GM12873 (cell line): Measurements from ENCODE around the gene DGKQ.

Source experiments
- TF ChIP-seq, protein P1 (sequence below): IDR thresholded peaks from 2 replicates; pipeline ENCODE4 v1.5.1; 2012; ENCODE audit warnings: low read depth, mild to moderate bottlenecking, moderate library complexity, low read length, control low read depth; ENCODE audit not compliant: insufficient read depth; ENCODE audit errors: missing control alignments

The DGKQ gene

DNA sequence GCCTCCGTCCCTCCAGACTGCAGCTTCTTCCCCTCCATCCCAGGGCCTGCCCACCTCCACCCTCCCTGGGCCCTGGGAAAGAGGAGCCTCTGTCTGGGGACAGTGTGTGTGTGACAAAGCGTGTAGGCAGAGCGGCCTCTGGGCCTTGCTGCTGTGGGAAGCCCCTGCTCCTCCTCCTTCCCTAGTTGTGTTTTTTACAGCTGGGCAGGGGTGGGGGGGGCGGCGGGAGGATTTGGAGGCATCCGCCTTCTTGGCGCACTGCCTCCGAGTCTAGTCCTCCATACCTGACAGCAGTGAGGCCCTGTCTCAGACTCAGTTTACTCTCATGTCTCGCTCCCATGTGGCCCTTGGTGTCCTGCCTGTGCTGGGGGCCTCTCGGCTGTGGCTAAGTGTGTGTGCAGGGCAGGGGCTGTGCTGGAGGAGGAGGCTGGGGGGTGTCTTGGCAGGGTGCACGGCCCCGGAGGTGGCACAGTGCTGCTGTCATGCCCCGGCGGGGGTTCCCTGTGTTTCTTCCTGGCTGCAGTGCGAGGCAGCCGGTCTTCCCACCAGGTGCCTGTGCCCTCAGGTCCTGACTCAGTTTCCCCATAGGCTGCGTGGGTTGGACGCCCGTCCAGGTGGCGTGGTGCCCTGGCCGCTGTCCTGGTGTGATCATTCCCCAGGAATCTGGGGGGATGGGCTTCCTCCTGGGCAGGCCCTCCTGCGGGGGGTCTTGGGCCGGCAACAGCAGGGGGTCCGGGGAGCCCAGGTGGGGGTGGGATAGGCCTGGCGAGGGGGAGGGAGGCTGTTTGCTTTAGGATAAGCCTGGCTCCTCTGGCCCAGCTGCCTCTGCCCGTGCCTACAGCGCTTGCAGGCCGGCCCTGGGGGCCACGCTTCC lies 45.0 kb upstream of the DGKQ start:
- TF ChIP-seq, protein P1, sequence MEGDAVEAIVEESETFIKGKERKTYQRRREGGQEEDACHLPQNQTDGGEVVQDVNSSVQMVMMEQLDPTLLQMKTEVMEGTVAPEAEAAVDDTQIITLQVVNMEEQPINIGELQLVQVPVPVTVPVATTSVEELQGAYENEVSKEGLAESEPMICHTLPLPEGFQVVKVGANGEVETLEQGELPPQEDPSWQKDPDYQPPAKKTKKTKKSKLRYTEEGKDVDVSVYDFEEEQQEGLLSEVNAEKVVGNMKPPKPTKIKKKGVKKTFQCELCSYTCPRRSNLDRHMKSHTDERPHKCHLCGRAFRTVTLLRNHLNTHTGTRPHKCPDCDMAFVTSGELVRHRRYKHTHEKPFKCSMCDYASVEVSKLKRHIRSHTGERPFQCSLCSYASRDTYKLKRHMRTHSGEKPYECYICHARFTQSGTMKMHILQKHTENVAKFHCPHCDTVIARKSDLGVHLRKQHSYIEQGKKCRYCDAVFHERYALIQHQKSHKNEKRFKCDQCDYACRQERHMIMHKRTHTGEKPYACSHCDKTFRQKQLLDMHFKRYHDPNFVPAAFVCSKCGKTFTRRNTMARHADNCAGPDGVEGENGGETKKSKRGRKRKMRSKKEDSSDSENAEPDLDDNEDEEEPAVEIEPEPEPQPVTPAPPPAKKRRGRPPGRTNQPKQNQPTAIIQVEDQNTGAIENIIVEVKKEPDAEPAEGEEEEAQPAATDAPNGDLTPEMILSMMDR: no peak

DNA sequence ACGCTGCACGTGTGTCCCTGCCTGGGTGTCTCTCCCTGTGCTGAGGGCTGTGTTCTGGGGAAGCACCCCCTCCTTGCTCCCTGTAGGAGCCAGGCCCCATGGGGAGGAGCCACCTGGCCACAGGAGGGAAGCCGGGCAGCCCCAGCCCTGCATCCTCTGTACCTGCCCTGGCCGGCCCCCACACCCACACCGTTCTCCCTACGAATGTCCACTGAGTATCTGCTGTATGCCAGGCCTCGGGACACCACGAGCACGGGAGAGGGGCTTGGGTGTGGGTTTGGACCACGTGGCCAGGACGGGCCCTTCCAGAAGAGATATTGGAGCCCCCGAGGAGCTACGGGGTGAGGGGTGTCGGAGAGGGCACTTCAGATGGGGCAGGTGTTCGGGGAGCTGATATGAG lies 44.3 kb upstream of the DGKQ start:
- TF ChIP-seq, protein P1: no peak

DNA sequence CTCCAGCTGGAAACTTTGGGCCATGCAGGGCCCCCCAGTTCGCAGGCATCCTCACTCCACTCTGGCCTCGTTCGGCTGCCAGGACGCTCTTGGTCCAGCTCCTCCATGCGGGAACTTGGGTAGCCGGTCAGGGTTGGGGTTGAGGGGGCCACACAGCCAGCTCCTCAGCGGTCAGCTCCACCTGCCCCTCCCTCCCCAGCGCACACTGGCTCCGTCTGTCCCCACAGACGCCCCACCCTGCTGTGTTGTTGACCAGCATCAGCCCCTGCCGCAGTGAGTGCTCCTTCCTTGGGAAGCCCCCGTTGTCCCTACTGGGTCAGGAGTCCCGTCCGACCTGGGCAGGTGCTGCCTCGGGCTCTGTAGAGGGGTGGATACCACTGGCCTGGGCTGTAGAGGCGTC lies 43.8 kb upstream of the DGKQ start:
- TF ChIP-seq, protein P1: no peak

DNA sequence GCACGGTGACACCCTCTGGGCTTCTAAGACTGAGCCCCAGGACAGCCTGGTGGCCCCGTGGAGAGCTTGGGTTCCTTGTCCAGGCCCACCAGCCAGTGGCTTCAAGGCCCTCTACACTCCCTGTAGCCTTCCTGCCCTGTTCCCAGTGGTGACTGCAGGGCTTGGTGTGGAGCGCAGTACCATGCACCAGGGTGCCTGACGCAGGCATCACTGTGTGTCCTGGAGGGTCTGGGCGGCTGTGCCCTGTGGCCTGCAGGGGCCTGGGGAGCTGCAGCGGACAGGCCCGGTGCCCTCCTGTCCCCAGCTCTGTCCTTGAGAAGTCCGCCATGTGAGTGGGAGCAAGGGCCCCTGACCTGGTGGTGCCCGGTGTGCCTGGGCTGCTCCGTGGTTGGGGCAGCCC lies 42.4 kb upstream of the DGKQ start:
- TF ChIP-seq, protein P1: no peak

DNA sequence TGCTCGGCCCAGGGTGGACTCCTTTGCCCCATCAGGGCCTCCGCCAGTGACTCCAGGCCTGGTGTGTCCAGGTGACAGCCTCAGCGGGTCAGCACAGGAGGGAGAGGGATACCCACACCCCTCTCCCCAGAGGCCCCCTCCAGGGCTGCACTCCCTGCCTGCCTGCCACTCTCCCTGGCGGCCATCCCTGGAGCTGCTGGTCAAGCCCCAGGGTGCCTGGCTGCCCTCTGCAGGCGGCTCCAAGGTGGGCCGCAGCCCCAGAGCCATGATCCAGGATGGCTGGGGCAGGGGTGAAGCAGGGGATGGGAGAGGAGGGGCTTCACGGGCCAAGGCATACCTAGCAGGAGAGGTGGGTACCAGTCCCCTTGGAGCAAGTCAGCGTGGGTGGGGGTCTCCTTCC lies 41.8 kb upstream of the DGKQ start:
- TF ChIP-seq, protein P1: no peak

DNA sequence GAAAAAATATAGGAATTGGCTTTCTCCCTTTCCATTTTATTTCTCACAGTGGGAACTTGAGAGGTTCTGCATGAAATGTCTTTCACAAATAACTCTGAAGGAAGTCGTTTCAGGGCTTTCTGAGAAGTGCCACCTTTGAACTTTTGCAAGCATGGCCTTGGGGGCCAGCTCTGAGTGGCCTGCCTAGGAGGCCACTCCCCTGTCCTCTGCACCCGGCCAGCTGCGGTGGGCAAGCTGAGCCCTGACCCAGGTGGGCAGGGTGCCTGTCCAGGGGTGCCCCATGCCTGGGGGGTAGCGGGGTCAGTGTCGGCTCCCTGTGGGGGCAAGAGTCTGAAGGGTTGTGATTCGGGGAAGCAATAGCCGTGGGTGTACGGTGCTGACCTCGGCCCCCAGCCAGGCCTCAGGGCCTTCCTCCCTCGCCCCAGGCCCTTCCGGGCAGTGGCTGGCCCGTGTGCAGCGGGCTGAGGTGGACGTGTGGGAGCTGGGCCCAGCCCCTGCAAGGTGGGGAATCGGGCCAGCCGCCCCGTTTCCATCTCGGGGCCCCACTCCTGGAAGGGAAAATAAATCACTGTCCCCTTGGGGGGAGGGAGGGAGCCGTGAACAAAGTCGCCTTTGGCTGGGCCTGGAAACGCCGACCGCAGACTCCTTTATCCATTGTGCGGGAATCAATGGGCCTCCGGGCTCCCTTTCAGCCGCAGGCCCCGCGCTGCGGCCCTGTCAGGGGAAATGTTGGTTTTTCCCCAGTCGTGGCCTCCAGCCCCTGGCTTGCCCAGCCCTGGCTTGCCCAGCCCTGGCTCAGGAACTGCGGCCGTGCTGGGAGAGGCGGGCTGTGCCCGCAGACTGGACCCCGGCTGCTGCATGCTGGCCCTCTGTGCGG lies 41.2 kb upstream of the DGKQ start:
- TF ChIP-seq, protein P1: no peak
